SH-SY5Y (cell line): Measurements from ENCODE around the gene DBP.

Experiments used
- GATA2 ChIP-seq: IDR thresholded peaks from 2 replicates; pipeline ENCODE4 v1.6.1; 2011; ENCODE audit warnings: mild to moderate bottlenecking, low read depth, low read length
- GATA3 ChIP-seq: IDR thresholded peaks from 2 replicates; pipeline ENCODE4 v1.6.1; 2011; ENCODE audit warnings: low read depth, mild to moderate bottlenecking, low read length, moderate library complexity

DBP gene

GRCh38 chr19:48603850-48604249 lies 33.3 kb downstream of the DBP start:
- TF ChIP-seq GATA3: no peak
- no peak for TF ChIP-seq GATA2

DNA sequence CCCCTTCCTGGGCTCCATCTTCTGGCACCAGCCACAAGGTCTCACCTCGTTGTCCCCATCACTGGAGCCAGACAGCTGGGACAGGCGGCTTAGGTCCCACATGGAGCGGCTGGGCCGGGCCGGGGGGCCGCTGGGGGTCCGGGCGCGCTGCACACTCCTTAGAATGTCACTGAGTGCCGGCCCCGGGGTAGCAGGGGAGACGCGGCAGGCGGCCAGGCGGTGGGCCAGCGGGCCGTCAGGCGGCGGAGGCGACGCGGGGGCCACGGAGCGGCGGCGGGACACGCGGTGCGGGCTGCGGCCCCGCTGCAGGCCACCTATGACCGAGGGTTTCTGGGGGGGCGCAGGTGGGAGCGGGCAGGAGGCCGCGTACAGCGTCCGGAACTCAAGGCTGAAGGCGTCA lies 33.7 kb downstream of the DBP start:
- no peak for TF ChIP-seq GATA2
- TF ChIP-seq GATA3: no peak

DNA sequence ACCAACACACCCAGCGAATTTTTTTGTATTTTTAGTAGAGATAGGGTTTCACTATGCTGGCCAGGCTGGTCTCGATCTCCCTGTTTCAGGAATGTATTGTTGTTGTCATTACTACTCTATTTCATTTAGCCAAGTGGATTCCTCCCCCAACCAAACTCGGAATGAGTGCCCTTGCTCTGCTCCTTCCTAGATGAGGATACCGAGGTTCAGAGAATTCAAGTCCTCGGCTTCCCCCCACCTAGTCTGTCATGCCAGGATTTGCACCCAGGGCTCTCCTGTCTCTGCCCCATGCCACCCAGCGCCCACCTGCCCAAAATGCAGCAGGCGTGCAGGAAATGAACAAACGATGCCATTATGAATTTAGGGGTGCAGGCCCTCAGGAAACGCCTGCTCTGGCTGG lies 34.2 kb downstream of the DBP start:
- no peak for TF ChIP-seq GATA3
- no peak for TF ChIP-seq GATA2

DNA sequence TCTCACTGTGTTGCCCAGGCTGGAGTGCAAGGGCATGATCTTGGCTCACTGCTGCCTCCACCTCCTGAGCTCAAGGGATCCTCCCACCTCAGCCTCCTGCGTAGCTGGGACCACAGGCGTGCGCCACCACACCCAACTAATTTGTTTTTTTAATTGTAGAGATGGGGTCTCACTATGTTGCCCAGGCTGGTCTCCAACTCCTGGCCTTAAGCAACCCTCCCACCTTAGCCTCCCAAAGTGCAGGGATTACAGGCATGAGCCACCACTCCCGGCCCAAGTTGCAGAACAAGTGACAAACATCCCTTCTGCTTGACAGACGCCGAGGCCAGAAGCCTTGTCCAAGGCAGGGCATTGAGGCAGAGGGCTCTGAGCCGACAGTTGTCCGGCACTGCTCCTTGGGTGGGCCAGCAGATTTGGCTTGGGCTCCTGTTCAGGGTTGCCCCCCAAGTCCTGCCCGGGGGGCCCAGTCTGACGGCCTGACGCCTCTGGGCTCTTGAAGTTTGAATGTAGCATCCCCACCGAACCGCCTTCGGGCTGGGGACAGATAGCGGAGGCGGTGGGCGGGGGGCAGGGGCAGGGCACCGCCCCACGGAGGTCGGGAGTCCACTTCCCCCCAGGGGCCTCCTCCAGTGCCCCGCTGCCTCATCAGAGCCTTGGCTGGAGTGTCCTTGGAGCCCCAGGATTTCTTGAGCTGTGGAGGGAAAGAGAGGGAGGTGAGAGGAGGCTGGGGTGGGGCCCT lies 36.3 kb downstream of the DBP start:
- TF ChIP-seq GATA3: no peak

GRCh38 chr19:48598996-48599700 lies 38.0 kb downstream of the DBP start:
- TF ChIP-seq GATA3 (no peak), GATA2 (no peak)

DNA sequence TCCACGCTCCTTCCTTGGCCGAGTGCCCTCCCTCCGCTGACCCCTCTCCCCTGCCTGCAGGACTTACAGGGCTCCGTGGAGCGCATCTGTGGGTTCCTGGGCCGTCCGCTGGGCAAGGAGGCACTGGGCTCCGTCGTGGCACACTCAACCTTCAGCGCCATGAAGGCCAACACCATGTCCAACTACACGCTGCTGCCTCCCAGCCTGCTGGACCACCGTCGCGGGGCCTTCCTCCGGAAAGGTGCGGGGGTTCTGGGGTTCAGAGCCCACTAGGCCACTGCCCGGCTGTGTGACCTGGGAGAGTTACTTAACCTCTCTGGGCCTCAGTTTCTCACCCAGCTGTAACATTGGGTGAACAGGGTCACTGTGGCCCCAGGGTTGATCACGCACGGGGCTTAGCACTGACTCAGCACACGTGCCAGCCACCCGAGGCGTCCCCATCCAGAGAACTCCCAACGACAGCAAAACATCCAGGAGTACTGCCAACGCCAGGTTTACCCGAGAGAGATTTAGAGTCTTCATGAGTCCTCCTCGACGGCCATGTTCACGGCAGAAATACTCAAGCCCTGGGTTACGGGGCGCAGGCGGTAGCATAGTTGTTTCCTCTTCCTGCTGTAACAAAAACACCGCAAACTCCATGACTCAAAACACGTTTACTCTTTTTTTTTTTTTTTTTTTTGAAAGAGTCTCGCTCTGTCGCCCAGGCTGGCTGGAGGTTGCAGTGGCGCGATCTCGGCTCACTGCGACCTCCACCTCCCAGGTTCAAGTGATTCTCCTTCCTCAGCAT lies 40.3 kb downstream of the DBP start:
- TF ChIP-seq GATA2: no peak
- TF ChIP-seq GATA3: no peak

- TF ChIP-seq GATA3 (no peak), GATA2 (no peak)
Measured at GRCh38 chr19:48596237-48596636, 40.9 kb downstream of the DBP start.

DNA sequence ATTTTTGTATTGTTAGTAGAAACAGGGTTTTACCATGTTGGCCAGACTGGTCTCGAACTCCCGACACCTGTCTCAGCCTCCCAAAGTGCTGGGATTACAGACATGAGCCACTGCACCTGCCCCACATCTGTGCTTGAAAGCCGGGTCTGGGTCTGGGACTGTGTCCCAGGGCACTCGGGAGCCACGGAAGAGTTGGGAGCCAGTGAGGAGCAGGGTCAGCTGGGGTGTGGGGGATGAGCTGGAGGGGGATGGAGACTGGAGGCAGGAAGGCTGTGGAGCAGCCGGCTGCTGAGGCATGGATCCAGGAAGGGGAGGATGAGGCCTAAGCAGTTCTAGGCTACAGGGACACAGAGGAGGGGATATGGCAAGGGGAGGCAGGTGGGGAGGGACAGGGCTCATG lies 41.3 kb downstream of the DBP start:
- TF ChIP-seq GATA3 (no peak), GATA2 (no peak)

GRCh38 chr19:48595171-48595570 lies 42.0 kb downstream of the DBP start:
- no peak for TF ChIP-seq GATA3

DNA sequence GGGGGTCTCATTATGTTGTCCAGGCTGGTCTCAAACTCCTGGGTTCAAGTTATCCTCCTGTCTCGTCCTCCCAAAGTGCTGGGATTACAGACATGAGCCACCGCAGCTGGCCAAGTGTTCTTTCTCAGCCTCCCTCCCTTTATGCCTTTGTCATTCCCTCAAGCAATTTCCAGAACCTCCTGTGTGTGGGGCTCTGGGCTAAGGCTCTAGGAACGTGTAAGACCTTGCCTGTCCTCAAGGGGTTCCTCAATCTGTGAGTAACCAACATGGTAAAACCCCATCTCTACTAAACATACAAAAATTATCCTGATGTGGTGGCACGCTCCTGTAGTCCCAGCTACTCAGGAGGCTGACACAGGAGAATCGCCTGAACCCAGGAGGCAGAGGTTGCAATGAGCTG lies 46.2 kb downstream of the DBP start:
- TF ChIP-seq GATA3 (no peak), GATA2 (no peak)

DNA sequence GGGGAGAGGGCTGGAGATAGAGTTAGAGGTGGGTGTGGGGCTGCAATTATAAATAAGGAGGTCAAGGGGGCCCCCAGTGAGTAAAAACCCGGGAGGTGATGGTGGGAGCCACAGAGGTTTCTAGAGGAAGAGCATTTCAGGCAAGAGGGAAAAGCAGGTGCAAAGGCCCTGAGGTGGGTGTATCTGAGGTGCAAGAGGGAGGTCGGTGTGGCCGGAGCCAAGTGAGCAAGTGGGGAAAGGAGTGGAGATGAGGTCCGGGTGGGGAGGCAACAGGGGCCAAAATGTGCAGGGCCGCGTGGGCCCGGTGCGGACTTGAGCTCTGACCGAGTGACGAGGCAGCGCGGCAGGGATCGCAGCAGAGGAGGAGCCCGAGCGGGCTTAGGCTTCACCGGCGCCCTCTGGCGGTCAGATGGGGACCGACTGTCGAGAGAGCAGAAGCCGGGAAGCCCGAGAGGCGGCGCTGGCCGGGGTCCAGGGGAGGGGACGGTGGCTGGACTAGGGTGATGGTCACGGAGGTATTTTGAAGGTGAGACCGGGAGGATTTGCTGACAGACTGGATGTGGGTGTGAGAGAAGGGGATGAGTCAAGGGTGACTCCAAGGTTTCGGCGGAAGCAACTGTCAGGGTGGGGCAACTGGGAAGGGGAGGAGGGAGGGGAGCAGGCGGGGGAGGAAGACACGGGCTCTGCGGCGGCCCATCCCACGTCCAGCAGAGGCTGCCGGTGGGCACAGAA lies 48.3 kb downstream of the DBP start:
- TF ChIP-seq GATA3: no peak

GRCh38 chr19:48587387-48587786 lies 49.8 kb downstream of the DBP start:
- TF ChIP-seq GATA3 (no peak), GATA2 (no peak)

GRCh38 chr19:48582168-48582567 lies 55.0 kb downstream of the DBP start:
- TF ChIP-seq GATA3: no peak
- no peak for TF ChIP-seq GATA2
